HG03439 (cell line): Measurements from ENCODE around the gene CMA1.
"Not testable (repeated sequence)": the region's sequence is repeated elsewhere in the genome, so short reads cannot be mapped to it uniquely, and the experiment has no call there.

Experiments used
- ATAC-seq: cut with Tn5 transposase; IDR thresholded peaks from one replicate; pipeline ENCODE4 v1.9.1; 2021; ENCODE audit warnings: mild to moderate bottlenecking, moderate library complexity; ENCODE audit not compliant: unreplicated experiment

Gene CMA1

GRCh38 chr14:24470450-24470849 lies 37.6 kb downstream of the CMA1 start:
- ATAC-seq = not testable (repeated sequence)

GRCh38 chr14:24465805-24466204 lies 42.3 kb downstream of the CMA1 start:
- no peak for ATAC-seq

- ATAC-seq = no peak
These were observed 42.7 kb downstream of the CMA1 start for GRCh38 chr14:24465368-24465767.

- ATAC-seq = no peak
These were observed 43.9 kb downstream of the CMA1 start for GRCh38 chr14:24463884-24464785.

GRCh38 chr14:24463017-24463883 lies 44.8 kb downstream of the CMA1 start:
- no peak for ATAC-seq

GRCh38 chr14:24461336-24461735 lies 46.7 kb downstream of the CMA1 start:
- ATAC-seq = no peak

GRCh38 chr14:24459331-24459730 lies 48.7 kb downstream of the CMA1 start:
- ATAC-seq = no peak

- ATAC-seq = no peak
These were observed 49.3 kb downstream of the CMA1 start for GRCh38 chr14:24458736-24459135.

GRCh38 chr14:24456980-24457379 lies 51.1 kb downstream of the CMA1 start:
- ATAC-seq = no peak
